Measurements from ENCODE around the gene ZNF70. TPM values are rescaled to one million over a fixed set of nuclear protein-coding genes. Genes with fewer than 3 reads are reported as not detected.

The ZNF70 gene
- total and polyA plus RNA-seq, 2 of the 4 experiments (the other 2 are of a cell fraction): 2.3 to 4.3 TPM

DNA sequence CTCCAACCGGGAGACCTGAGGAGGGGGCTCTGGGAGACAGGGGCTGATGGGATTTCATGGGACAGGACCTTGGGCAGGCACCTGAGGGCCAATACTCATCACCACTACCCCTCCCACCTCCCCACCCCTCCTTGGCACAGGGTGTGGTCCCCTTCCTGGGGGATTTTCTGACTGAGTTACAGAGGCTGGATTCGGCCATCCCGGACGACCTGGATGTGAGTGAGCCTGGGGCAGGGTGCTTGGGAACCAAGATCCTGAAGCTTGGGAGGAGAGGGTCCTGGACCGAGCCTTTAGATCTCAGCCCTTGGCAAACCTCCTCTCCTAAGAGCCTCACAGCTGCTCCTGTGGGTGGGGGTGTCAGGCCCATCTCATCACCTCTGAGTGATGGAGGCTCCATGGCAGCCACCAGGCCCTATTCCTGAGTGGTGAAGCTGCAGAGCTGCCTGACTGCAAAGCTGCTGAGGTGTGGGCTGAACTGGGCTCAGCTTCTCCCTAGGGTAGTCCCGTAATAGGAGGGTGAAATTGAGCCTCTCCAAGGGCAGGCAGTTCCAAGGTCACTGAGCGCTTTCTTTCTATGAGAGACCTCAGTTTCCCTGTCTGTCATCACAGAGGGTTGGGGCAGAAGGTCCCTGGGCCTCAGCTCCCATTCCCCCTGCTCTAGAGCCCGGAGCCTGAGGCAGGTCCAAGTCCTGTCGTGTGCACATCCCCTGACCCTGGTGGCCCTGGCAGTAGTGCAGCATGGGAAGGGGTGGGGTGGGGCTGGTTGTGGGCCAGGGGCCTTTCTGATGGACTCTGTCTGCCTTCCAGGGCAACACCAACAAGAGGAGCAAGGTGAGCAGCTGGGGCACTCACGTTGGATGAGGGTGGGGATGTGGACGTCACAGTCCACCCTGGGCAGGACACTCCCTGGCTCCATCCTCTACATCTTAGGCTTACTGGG is 53.6 kb downstream of the ZNF70 start:
- Histone ChIP-seq H4K91ac (ENCODE audit: insufficient read depth, low read depth, low read length) (no peak overlapping the region), H4K20me1 (ENCODE audit: insufficient read depth, low read length) (peaks cover 11% of the 10 kb centered on the region; the same call in 1 of the 2 replicates), H4K5ac (ENCODE audit: low read depth, low read length) (no peak overlapping the region), H2AFZ (replicated peaks; ENCODE audit: low read length, poor library complexity) (no peak overlapping the region), H3K23ac (ENCODE audit: low read depth, low read length) (no peak overlapping the region), H3K4me2 (ENCODE audit: low read depth, low read length) (no peak overlapping the region), H3K9me1 (ENCODE audit: insufficient read depth, low read length) (peaks cover 26% of the 10 kb centered on the region), H3K79me1 (ENCODE audit: low read depth in 1 of 2, low read length in 2 of 2) (peaks cover 21 to 32% of the 10 kb centered on the region in 2 experiments), H3K4me3 (ENCODE audit: insufficient read depth, low read depth, low read length) (no peak overlapping the region), H3K14ac (replicated peaks; ENCODE audit: low read depth, low read length) (no peak overlapping the region), H3K27ac (ENCODE audit: insufficient read depth, low read length) (no peak overlapping the region), H2BK20ac (ENCODE audit: low read depth, low read length) (no peak overlapping the region), H3K27me3 (ENCODE audit: control insufficient read depth, insufficient read depth, low read length) (no peaks in the 10 kb centered on the region), H2AK9ac (replicated peaks; ENCODE audit: low read depth, low read length, poor library complexity) (no peak overlapping the region), H3K4ac (ENCODE audit: low read depth, low read length) (no peak overlapping the region), H3K9ac (ENCODE audit: low read depth, low read length) (no peak overlapping the region), H3K36me3 (ENCODE audit: control insufficient read depth, insufficient read depth, low read length) (peaks cover 23% of the 10 kb centered on the region), H3K9me3 (ENCODE audit: control insufficient read depth, insufficient read depth, low read length) (no peaks in the 10 kb centered on the region), H2BK15ac (ENCODE audit: low read depth, low read length) (no peak overlapping the region), H2AK5ac (ENCODE audit: low read depth, low read length) (no peak overlapping the region), H3K56ac (ENCODE audit: extremely low read depth, insufficient read depth, low read length) (no peak overlapping the region), H3K4me1 (ENCODE audit: control insufficient read depth, insufficient read depth, low read length) (peaks cover 15% of the 10 kb centered on the region), H4K8ac (ENCODE audit: low read depth in 2 of 2, low read length in 2 of 2) (no peak overlapping the region), H3K18ac (ENCODE audit: low read depth, low read length) (no peak overlapping the region), H2BK120ac (ENCODE audit: low read depth, low read length) (no peak overlapping the region), H2BK5ac (ENCODE audit: low read depth, low read length, poor library complexity, severe bottlenecking) (no peak overlapping the region)
- in situ Hi-C loops (cut with MboI; ENCODE audit: low sequenced_read_pairs): no loop called here
- no peak for ATAC-seq (ENCODE audit: low read depth)
- no TSS peak for BruUV-seq (replicated peaks)
- intact Hi-C loops (cut with micrococcal nuclease): no loop called here
- DNase-seq: no peak
- 100% methylated on average over 1 of the region's 11 CpGs; no CpG with 5 or more reads in 1 of the 2 experiments for WGBS, 2 experiments (ENCODE audit: extremely low coverage in 2 of 2, insufficient read length in 1 of 2)
- dilution Hi-C loops (cut with HindIII; ENCODE audit: low sequenced_read_pairs, unreplicated experiment): no loop called here
- TF ChIP-seq MAFK (IDR thresholded peaks at IDR 0.05; ENCODE audit: low read depth, low read length) (no peak), SMC3 (IDR thresholded peaks at IDR 0.05; ENCODE audit: low read depth, low read length) (no peak), MAZ (IDR thresholded peaks at IDR 0.05; ENCODE audit: borderline replicate concordance, low read depth, low read length) (no peak), CHD1 (IDR thresholded peaks at IDR 0.05; ENCODE audit: low read depth, low read length) (no peak)
- POLR2A ChIA-PET (ENCODE audit: unreplicated experiment): interaction anchor here (0.6 kb wide), 1 partner anchor 419 kb away, joined by 3 read pairs; no protein-coding TSS in a partner anchor
- CTCF ChIA-PET: no interaction called here

Measured in IMR-90 (cell line).